Upper lobe of right lung (tissue), 1 donor: ENCODE data around the gene ADGRG6. TPM values are rescaled to one million over a fixed set of nuclear protein-coding genes. Genes with fewer than 3 reads are reported as not detected.
"Not testable (repeated sequence)": the region's sequence is repeated elsewhere in the genome, so short reads cannot be mapped to it uniquely, and the experiment has no call there.

Experiments used
- ATAC-seq: fragments of 200-7000 bp; cut with Tn5 transposase; one replicate; pipeline ENCODE4 v1.9.1; 2020; ENCODE audit warnings: mild to moderate bottlenecking, moderate library complexity
- DNase-seq: peaks from one replicate; pipeline ENCODE4 v3.0.0-alpha.2; 2020
- H3K27ac ChIP-seq: fragments of 200-600 bp; one replicate; pipeline ENCODE4 v1.8.0; 2022
- H3K27me3 ChIP-seq: fragments of 200-600 bp; one replicate; pipeline ENCODE4 v1.8.0; 2022; ENCODE audit warnings: mild to moderate bottlenecking
- H3K36me3 ChIP-seq: fragments of 200-600 bp; one replicate; pipeline ENCODE4 v1.8.0; 2022
- H3K4me1 ChIP-seq: fragments of 200-600 bp; one replicate; pipeline ENCODE4 v1.8.0; 2022
- H3K4me3 ChIP-seq: fragments of 200-600 bp; one replicate; pipeline ENCODE4 v1.8.0; 2022; ENCODE audit warnings: mild to moderate bottlenecking
- H3K9me3 ChIP-seq: fragments of 200-600 bp; one replicate; pipeline ENCODE4 v1.8.0; 2022
- CTCF ChIP-seq: fragments of 200-600 bp; IDR thresholded peaks from one replicate; pipeline ENCODE4 v1.8.0; 2022; ENCODE audit warnings: antibody characterized with exemption
- intact Hi-C: fragments of 100-400 bp; cut with DNase I; formaldehyde crosslinking; loops from one replicate; pipeline ENCODE4 v1.11.0; 2022
- total RNA-seq: library from RNA; stranded (reverse); fragmentation: NEBNext Ultra II Directional; extraction: Animal tissue kit (Norgen Biotek cat#: 25700); gene quantifications from one replicate; pipeline ENCODE4 v1.2.1, GENCODE V29; 2021
- donor health status: DM: no; HTN: yes; CAD: no; lungs with severe emphysema.

ADGRG6 gene
- total RNA-seq, 1 donor from 2014 or later: 47.6 TPM

GRCh38 chr6:142339968-142340658 is 38.3 kb downstream of the ADGRG6 start:
- intact Hi-C loops: no loop called here
- TF ChIP-seq CTCF: no peak
- no peak overlapping the region for H3K4me3 ChIP-seq

DNA sequence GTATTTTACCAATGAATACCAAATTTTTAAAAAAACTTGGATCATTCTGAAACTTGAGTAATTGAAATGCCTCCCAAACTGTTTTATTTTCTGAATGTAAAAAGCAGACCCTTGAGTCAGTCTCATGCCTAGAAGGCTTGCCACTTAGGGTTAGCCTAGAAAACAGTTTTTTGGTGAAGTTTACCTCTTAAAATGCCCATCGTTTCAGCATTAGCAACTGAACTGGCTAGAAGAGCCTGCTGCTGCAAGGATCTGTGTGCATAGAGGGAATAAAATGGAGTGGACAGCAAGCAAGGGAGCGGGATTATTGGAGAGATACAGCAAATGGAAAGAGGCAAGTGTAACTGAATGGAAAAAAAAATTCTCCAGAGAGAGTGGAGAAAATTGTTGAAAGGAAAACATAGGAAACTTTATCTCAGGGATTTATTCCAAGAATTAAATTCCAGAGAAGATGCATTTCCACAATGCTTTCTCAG is 40.1 kb downstream of the ADGRG6 start:
- no peaks in the 10 kb centered on the region for H3K27me3 ChIP-seq
- DNase-seq: no peak
- H3K9me3 ChIP-seq: no peaks in the 10 kb centered on the region
- ATAC-seq: no peak
- TF ChIP-seq CTCF: no peak
- no peak overlapping the region for H3K27ac ChIP-seq
- intact Hi-C loops: no loop called here
- no peaks in the 10 kb centered on the region for H3K36me3 ChIP-seq
- H3K4me1 ChIP-seq: no peaks in the 10 kb centered on the region
- H3K4me3 ChIP-seq: no peak overlapping the region

More at GRCh38 chr6:142339968-142340658, 38.3 kb downstream of the ADGRG6 start:
- Histone ChIP-seq H3K9me3 (no peaks in the 10 kb centered on the region), H3K4me1 (no peaks in the 10 kb centered on the region), H3K36me3 (no peaks in the 10 kb centered on the region), H3K27ac (no peak overlapping the region), H3K27me3 (no peaks in the 10 kb centered on the region)
- no peak for DNase-seq
- ATAC-seq: no peak

GRCh38 chr6:142342986-142343385 is 41.2 kb downstream of the ADGRG6 start:
- no peaks in the 10 kb centered on the region for H3K27me3 ChIP-seq
- H3K36me3 ChIP-seq: no peaks in the 10 kb centered on the region
- intact Hi-C loops: no loop called here
- ATAC-seq (no peak), DNase-seq (no peak)
- no peak overlapping the region for H3K27ac ChIP-seq
- no peaks in the 10 kb centered on the region for H3K4me1 ChIP-seq
- TF ChIP-seq CTCF: no peak
- H3K4me3 ChIP-seq: no peak overlapping the region
- H3K9me3 ChIP-seq: no peaks in the 10 kb centered on the region

DNA sequence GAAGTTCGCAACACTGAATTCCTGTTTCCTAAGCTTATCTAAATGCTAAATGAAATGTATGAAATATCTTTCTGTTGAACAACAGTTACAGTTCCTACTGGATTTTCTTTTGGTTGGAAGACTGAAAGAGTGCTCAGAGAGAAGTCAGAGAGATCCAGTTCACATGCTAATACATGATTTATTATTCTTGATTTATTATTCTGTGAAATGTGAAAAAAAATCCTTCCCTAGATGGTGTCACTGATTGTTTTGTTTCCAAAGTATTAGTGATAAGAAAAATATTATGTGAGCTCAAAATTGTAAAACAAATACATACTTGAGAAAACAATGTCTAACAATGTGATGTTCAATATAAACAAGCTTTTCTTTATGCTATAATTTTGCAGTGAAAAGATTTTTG is 42.1 kb downstream of the ADGRG6 start:
- intact Hi-C loops: no loop called here
- no peak for DNase-seq
- H3K9me3 ChIP-seq: no peaks in the 10 kb centered on the region

GRCh38 chr6:142345261-142345660 is 43.5 kb downstream of the ADGRG6 start:
- no peaks in the 10 kb centered on the region for H3K36me3 ChIP-seq
- H3K4me1 ChIP-seq: no peaks in the 10 kb centered on the region
- TF ChIP-seq CTCF: no peak
- no peaks in the 10 kb centered on the region for H3K9me3 ChIP-seq
- no peaks in the 10 kb centered on the region for H3K27me3 ChIP-seq
- intact Hi-C loops: no loop called here
- DNase-seq: no peak
- ATAC-seq: no peak
- no peak overlapping the region for H3K27ac ChIP-seq
- H3K4me3 ChIP-seq: no peak overlapping the region

More for the DNA sequence above, 42.1 kb downstream of the ADGRG6 start:
- TF ChIP-seq CTCF: no peak
- ATAC-seq: no peak
- Histone ChIP-seq H3K4me3 (no peak overlapping the region), H3K27ac (no peak overlapping the region), H3K27me3 (no peaks in the 10 kb centered on the region), H3K36me3 (no peaks in the 10 kb centered on the region), H3K4me1 (no peaks in the 10 kb centered on the region)

DNA sequence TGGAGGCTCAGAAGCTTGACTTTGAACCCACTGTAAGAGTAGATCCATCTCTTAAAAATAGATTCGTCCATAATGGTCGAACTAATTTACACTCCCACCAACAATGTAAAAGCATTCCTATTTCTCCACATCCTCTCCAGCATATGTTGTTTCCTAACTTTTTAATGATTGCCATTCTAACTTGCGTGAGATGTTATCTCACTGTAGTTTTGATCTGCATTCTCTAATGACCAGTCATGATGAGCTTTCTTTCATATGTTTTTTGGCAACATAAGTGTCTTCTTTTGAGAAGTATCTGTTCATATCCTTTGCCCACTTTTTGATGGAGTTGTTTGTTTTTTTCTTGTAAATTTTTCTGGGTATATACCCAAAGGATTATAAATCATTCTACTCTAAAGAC is 44.4 kb downstream of the ADGRG6 start:
- DNase-seq, intact Hi-C loops, ATAC-seq, H3K27me3 ChIP-seq, H3K4me3 ChIP-seq, H3K4me1 ChIP-seq, H3K27ac ChIP-seq, H3K9me3 ChIP-seq, H3K36me3 ChIP-seq: not testable (repeated sequence)
